Activated T-helper 9 cell treated with anti-CD3 and anti-CD28 coated beads, Interleukin-2, amount 50 U/mL, for 16 hours (primary cell): ENCODE data around the gene MDFIC2.
"Not testable (repeated sequence)": the region's sequence is repeated elsewhere in the genome, so short reads cannot be mapped to it uniquely, and the experiment has no call there.

ENCODE experiments used
- DNase-seq: peaks from one replicate; pipeline ENCODE4 v3.0.0-alpha.2; 2020; ENCODE audit warnings: low read depth

MDFIC2 gene

DNA sequence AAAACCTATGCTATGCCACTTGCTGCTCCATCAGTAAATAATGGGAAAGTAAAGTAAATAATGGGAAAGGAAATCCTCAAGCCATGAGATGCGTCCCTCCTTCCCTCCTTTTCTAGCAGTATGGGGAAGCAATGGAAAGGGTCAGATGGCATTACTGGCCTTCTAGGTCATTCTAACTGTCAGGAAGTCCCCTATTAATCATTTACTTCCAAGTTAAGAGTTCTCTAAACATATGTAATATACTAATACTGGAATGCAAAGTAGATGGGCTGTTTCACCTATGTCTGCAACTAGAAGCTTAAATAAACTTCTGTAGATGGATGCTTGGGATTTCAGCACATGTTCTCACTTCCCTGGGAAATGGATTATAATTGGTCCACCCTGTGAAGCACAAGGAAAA is 55.9 kb downstream of the MDFIC2 start:
- DNase-seq: no peak

DNA sequence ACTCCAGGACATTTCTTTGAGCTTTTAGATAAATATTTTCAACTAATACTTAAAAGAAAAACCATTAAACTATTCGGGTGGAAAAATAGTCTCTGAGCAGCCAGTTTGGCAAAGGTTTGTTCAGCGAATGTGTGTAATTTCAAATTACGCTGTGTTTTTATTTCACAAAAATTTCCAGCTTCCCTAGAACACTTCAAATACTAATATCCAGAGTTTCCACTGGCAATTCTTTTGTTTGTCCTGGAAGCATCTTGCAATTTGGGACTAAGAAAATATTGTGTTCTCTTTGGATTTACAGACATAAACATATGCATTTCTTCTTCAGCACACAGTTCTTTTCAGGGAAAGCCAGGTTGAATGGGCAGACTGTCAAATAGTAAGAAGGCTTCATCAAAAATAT is 61.9 kb downstream of the MDFIC2 start:
- no peak for DNase-seq

DNA sequence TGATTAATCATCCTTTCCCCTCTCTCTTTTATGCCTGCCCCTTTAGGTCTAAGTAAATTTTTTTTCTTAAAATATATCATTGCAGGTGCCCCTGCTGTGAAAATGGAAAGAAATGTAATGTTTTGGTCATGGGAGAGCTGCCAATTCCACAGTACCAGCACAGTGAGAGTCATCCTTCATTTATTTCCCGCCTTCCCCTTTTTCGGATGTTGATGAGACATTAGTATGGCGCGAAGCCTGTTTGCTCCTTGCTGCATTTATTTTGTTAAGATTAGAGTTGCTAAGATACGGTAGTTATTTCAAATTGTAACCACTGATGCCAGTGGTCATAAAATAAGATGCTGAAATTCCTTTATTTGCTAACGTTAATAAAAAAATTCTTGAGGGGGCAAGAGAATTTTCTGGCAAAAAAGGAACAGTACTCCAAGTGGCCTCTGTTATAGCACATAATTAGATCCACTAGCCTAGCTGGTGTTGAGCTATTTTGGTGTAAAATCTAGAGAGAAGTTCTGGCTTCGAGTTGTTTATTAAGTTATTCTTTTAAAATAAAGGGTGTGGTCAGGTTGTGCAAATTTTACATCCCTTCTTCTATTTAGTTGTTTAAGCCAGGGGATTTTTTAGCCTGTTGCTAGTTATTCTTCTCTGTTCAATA is 62.8 kb downstream of the MDFIC2 start:
- no peak for DNase-seq

DNA sequence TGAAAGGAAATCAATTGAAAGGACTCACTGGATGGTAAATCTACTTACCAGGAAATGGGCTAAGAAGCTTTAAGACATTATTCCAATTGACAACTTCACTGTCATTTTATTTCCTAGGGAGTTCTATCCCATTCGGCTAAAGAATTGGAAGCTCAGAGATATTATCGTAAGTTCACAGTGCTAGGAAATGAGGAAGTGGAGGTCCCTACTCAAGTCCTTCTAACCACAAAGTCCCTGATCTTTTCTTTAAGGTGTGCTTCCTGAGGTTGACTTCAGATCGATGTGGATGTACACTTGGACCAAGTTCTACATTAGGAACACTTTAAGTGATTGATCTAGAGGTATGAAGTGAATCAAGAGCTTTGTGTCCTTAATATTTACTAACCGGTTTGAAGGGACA is 63.6 kb downstream of the MDFIC2 start:
- no peak for DNase-seq

DNA sequence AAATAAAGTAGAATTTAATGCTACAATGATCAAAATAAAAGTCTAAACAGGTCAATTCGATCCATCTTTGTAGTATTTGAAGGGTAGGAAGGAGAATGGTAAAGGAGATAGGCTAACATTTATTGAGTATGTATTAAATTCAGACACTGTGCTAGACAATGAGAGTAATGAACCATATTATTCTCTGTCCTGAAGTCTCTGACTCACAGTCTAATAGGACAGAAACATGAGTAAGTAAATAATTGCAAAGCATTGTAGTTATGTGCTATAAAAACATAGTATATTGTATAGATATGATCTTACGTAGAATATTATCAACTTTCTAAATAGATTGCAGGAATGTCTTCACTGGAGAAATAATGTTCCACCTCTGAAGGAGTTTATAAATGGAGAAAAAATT is 64.5 kb downstream of the MDFIC2 start:
- DNase-seq: no peak

DNA sequence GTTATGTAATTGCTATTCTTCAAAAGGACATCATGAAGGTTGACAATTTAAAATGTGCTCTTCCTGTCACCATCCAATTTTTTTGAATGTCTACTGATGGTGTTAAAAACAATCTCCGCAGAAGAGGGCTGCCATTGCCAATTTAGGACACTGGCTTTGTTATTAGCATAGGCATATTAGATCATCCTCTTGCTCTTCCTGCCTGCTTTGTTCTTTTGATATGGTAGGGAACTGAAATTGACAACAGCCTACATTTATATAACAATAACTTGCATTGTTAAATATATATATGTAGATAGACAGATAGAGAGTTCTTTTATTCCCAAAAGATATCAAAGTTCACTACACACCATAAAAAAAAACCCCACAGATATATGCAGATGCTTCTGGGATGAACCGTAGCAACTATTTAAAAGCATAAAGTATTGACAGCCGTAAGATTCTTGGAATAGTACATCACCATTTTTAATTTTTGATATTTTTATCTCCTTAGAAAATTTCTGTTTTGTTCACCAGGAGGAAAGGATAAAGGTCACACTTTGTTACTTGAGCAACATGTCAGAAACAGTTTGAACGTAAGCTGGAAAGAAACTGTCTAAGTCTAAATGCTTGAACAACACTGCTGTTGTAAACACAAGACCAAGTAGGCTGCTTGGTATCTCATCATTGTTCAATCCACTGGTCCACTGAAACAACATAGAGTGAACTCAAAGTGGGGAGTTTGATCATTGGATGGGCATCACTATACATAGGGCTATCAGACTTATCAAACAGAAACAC is 66.5 kb downstream of the MDFIC2 start:
- DNase-seq: no peak

DNA sequence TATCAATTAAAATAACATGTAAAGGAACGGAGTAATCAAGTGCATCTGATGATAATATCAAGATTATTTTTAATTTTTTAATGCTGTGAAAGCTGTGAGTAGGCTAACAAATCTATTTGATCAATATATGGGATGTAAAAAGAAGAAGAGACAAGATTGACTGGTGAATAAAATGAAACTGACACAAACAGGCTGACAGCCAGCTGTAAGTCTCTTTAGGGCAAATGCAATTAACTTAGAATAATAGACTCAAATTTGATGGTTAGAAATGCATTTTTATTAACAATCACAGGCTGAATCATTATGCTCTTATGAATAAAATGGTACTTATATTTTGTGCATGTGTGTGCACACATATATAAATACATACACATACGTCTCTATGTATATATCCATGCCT is 68.0 kb downstream of the MDFIC2 start:
- no peak for DNase-seq

DNA sequence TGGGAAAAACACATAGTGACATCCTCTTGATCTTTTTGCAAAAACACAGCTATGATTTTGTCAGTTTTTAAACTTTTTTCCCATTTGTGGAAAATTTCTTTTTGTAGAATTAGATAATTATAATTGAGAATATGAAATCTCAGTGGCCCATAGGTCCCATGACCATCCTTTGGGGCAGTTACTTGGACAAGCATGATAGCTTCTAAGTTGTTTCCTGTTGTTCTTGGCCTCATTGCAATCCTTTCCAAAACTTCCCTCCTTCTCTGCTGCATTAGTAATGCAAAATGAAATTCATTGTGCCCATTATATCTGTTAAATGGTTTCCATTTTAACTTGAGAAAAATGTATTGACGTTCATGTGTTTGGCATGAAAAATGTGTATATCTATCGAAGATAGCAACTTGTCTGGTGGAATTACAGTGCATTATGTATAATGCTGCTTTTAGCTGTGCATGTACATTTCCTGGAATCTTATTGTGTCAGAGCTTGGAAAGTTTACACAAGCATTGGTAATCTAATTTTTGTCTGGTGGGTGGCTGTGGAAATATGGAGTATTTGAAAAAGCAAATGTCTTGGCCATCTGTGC is 70.0 kb downstream of the MDFIC2 start:
- DNase-seq: no peak

DNA sequence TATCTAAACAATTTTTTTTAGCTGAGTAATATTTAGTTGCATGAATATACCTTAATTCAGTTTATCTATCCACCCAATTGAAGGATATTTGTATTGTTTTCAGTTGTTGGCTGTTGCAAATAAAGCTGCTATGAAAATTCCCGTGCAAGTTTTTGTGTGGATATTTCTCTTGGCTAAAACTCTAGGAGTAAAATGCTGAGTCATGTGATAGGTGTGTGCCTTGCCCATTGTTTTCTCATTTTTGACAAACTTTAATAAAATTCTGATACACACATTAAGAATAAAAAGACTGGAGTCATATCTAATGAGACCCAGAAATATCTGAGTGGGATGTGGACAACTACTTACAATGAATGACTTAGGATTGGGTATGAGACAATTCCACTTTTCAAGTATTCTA is 78.6 kb downstream of the MDFIC2 start:
- DNase-seq: no peak

DNA sequence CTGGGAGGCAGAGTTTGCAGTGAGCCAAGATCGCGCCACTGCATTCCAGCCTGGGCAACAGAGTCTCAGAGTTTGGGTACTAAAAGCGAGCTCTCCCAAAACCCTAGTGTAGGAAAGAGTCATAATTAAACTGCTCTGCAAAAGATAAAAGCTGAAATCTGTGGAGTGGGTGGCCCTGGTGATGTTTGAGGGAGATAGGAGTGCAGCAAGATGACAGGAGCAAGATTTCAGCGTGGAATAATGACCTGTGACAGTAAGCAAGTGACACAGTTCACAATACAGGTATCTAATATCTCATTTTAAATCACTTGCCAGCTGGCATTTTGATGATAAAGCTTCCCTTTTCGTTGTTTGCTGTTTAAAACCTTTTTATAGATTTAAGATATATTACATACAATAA is 79.3 kb downstream of the MDFIC2 start:
- no peak for DNase-seq

DNA sequence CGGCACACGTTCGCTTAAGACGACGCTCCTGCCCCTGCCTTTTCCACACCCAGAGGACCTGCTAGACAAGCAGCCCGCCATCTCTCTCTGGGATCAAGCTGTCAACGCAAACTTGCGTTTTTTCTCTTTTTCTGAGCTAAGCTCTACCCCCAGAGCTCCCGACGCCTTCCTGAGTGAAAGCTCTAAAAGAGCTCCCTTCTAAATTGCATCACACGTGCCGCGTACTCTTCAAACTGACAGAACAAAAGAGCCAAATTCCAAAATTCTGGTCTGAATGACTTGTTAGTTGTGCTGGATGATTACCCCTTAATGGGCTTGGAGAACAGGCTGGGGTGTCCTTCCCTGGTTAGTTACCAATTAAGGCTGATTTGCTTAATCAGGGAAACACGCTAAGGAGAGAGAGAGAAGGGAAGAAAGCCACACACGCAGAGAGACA is 81.2 kb downstream of the MDFIC2 start:
- no peak for DNase-seq

DNA sequence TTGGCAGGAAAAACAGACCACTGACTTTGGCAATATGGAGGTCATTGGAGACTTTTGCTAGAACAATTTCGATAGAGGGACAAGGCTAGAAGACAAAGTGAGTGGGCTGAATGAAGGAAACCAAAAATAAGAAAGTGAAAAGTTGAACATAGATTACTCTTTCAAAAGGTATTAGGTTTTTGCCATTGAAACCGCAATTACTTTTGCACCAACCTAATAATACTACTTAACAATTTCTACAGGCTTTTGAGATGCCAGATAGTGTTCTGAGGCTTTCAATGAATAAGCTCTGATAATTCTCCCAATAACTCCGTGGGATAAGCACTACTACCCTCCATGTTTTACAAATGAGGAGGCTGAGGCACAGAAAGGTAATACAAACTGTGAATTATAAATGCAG is 85.0 kb downstream of the MDFIC2 start:
- DNase-seq: no peak

DNA sequence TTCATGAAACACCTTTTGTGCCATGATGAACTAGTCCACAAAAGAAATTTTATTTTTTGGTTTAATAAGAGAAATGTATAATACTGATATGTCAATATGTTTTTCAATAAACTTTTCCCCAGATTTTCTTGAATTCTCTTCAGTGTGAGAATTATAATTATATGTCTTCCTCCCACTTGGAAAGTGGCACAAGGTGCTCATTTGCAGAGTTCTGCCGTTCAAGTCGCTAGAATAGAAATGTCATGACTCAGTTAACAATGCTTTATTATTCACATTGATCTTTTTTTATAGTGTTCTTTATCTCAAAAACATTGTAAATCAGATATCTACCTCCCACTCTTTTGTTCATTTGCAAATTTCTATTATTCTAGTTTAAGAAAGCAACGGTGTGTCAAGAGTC is 87.3 kb downstream of the MDFIC2 start:
- DNase-seq: no peak

DNA sequence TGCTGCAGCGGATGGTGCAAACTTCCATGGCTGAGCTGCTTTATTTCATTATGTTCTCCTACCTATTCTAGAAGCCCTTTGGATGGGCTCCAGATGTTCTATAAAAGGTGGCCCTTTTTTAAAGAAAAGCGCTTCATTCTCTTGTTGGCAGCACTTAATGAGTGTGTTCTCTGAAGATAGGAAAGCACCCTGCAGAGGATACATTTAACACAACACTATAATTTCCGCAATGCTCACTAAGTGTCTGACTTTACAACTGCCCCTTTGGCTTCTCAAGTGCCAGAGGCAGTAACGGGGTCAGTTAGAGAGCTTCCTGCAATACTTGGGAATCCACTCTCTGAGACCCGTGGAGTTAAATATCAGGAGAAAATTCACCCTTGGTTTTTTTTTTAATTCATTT is 88.1 kb downstream of the MDFIC2 start:
- no peak for DNase-seq

DNA sequence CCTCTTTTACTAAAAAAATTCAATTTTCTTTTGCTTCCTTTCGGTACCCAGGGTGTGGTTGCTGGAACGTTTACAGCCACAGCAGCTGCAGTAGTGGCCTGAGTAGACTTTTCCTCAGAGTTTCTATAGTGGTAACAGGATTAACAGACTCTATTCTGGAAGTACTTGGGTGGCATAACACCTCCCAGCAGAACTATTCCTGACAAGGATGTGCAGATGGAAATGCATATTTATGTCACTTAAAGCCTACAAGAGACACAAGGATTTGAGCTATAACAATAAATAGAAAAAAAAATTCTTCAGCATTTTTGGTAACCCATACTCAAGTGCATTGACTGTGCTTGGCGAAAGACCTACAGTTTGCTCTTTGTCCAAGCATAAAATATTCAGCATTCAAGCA is 94.0 kb downstream of the MDFIC2 start:
- DNase-seq: no peak

DNA sequence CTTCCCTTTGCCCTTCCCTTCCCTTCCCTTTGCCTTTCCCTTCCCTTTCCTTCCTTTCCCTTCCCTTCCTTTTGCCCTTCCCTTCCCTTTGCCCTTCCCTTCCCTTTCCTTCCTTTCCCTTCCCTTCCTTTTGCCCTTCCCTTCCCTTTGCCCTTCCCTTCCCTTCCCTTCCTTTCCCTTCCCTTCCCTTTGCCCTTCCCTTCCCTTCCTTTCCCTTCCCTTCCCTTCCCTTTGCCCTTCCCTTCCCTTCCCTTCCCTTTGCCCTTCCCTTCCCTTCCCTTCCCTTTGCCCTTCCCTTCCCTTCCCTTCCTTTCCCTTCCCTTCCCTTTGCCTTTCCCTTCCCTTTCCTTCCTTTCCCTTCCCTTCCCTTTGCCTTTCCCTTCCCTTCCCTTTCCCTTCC is 101.2 kb downstream of the MDFIC2 start:
- DNase-seq: not testable (repeated sequence)

DNA sequence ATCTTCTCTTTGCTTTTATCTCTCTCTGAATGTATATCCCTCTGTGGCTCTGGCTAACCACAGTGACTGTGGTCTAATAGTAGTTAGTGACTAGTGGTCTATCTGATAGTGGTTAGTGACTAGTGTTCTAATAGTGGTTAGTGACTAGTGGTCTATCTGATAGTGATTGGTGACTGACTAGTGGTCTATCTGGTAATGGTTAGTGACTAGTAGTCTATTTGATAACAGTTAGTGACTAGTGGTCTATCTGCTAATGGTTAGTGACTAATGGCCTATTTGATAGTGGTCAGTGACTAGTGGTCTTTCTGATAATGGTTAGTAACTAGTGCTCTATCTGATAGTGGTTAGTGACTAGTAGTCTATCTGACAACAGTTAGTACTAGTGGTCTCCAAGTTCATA is 110.5 kb downstream of the MDFIC2 start:
- no peak for DNase-seq

DNA sequence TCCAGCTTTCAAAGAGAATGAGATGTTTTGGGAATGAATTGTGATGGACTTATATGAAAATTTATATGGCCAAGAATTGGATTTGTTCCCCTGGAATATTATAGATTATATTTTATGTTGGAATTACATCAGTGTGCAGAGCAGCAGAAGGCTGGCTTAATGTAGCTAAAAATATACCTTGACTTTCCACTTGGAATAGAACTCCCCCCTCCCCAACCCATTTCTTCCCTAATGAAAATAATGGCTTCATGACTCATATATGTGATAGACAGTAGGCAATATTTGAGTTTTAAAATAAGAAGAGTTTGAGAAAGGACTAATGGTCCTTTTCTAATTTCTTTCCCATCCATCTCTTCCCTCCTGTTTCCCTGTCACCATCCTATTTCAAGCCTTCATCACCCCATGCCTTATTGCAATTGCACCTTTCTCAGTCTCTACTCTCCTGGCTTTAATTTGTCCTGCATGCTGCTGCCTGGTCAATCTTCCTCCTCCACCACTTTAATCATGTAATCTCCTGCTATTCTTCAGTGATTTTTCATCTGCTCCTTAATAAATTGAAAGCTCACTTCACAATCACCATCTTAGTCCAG is 122.5 kb downstream of the MDFIC2 start:
- DNase-seq: no peak

DNA sequence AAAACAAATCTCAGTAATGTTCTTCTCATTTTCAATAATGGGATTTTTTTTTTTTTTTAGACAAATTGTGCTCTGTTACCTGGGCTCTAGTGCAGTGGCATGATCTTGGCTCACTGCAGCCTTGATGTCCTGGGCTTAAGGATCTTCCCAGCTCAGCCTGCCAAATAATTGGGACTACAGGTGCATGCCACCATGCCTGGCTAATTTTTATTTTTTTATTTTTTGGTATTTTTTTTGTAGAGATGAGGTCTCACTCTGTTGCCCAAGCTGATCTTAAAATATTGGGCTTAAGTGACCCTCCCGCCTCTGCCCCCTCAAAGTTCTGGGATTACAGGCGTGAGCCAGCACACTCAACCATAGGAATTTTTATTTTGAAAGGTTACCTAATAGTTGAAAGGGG is 126.2 kb downstream of the MDFIC2 start:
- DNase-seq: no peak

DNA sequence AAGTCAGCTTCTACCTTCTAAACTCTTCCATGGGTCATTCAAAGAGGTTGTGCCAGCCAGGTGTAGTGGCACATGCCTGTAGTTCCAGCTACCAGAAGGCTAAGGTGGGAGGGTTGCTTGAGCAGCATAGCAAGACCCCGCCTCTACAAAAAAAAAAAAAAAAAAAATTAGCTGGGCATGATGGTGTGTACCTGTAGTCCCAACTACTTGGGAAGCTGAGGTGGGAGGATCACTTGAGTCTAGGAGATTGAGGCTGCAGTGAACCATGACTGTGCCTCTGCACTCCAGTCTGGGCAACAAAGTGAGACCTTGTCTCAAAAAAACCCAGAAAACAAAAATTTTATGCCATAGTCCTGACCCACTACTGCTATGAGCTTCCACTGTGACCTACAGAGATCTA is 126.8 kb downstream of the MDFIC2 start:
- no peak for DNase-seq

DNA sequence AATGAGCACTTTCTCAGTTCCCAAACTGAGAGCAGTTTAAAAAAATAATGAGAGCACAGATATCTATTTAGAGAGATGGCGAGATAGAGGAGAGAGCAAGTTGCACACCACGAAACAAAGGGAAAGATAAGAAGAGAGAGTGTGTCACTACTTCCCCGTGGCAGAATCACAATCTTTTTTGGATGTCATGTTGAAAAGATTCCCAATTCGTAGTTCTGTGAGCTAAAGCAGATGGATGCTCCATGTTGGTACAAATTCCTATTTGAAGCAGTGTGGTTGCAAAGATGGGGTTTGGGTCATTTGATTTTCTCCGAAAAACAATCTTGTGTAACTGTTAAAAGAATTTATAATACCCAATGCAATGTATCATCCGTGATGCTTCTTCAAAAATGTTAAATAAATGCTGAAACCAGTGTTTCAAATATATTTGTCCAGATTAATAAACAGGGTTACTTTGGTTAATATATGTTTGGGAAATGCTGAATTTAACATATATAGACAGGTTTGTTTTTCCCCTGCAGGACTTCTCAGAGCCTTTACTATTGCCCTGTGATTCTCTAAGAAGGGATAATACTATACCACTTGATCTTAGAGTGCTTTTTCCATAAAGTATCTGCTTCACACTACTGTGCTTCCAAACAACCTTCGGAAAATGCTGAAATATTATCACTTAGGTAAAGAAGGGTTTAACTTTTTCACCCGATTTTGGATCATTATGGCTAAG is 128.5 kb downstream of the MDFIC2 start:
- no peak for DNase-seq

DNA sequence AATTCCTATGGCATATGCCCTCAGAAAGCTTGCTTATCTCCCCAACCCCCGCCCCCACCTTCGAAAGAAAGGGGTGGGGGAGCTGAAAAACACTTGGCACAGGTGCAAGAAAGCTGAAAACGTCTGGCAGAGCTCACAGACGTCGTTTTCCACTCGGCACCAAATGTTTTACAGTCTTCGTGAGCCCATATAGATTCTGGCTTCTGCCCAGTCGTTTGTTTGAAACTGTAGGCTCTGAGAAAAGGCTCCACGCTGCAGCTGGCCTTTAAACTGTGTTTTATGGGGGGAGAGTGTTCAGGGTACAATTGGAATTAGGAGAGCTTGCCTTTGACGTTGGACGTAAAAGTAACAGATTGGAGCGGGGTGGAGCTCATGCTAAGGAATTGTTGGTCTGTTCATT is 130.3 kb downstream of the MDFIC2 start:
- DNase-seq: no peak

DNA sequence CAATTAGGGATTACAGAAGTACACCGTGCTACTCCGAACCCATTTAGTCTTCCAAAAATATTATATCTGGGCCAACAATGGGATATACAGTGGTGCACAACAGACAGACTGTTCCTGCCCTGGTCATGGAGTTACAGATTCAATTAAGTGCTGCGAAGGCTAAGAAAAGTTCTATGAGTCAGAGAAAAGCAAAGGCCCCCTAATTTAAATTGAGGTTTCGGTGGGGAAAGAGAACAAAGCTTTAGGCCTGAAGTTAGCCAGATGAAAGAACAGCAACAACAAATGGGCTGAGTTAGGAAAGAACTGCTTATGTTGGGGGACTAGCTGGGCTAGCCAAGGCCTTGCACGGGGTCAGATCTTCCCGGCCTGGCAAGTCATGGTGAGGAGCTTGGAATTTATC is 131.8 kb downstream of the MDFIC2 start:
- no peak for DNase-seq
